ENCODE results near the gene GFER. TPM values are rescaled to one million over a fixed set of nuclear protein-coding genes. Genes with fewer than 3 reads are reported as not detected.

Gene GFER
- total RNA-seq, 1 experiment from 2014 or later = 58.5 TPM

DNA sequence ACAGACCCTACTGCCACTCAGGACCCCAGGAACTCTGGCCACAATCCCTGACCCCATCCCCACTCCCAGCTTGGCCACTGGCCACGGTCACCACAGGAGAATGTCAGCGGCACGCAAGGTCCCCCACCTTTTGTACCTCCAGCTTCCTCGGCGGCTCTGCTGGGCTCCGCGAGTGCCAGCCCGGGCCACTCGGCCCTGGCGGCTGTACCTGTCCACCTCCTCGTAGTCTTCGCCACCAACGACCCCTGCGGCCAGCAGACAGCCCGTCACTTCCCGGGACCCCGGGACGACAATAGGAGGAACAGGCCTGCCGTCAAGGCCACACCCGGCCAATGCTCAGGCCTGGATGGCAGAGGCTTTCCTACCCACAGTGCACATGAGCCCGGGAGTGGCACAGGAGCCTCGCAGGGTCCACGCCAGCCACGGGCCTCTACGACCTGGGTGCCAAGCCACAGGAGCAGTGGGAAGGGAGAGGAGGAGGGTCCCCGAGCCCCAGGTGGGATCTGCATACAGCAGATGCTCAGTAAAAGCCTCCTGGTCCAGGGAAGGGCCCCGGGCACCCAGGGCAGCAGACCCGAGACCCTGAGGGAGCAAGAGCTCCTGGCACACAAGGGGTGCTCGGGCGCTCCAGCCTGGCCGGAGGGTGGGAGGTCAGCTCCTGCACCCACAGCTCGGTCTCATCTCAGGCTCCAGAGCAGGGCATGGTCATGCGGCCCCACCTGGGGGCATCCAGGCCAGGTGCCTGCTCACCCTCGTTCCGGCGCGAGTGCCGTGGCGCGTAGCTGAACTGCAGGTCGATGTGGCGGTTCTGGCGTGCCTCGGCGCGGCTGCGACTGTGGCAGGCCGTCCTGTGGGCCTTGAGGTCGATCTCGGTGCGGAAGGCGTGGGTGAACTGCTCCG is 17.7 kb downstream of the GFER start:
- ATAC-seq (no peak), DNase-seq (ENCODE audit: low spot score) (no peak)
- no peaks in the 10 kb centered on the region for H3K9me3 Mint-ChIP-seq
- CTCF ChIA-PET = interaction anchor here (1.9 kb wide), 1 partner anchor 9 kb away, joined by 6 read pairs; no protein-coding TSS in a partner anchor
- H3K36me3 Mint-ChIP-seq = peaks cover 24% of the 10 kb centered on the region
- no peak overlapping the region for H3K27ac Mint-ChIP-seq
- peaks cover 18% of the 10 kb centered on the region for H3K4me1 Mint-ChIP-seq
- POLR2A ChIA-PET = no interaction called here
- no peaks in the 10 kb centered on the region for H3K27me3 Mint-ChIP-seq (ENCODE audit: low read depth)
- no peak overlapping the region for H3K4me3 Mint-ChIP-seq
- no peak for TF ChIP-seq MYBL2 (CRISPR knock-in tag; IDR thresholded peaks at IDR 0.05)
- no peak for TF ChIP-seq ZNF425 (CRISPR knock-in tag; conservative IDR thresholded peaks at IDR 0.05)
- no peak for TF ChIP-seq CREM (CRISPR knock-in tag; IDR thresholded peaks at IDR 0.05)
- TF ChIP-seq, protein P1, sequence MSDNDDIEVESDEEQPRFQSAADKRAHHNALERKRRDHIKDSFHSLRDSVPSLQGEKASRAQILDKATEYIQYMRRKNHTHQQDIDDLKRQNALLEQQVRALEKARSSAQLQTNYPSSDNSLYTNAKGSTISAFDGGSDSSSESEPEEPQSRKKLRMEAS (CRISPR knock-in tag; IDR thresholded peaks at IDR 0.05) = no peak
- no peak for TF ChIP-seq AFF4 (CRISPR knock-in tag; IDR thresholded peaks at IDR 0.05; ENCODE audit: borderline replicate concordance)
- TF ChIP-seq ZNF532 (CRISPR knock-in tag; IDR thresholded peaks at IDR 0.05; ENCODE audit: borderline replicate concordance) = no peak
- TF ChIP-seq RORB (CRISPR knock-in tag; IDR thresholded peaks at IDR 0.05) = no peak
- TF ChIP-seq, protein P2, sequence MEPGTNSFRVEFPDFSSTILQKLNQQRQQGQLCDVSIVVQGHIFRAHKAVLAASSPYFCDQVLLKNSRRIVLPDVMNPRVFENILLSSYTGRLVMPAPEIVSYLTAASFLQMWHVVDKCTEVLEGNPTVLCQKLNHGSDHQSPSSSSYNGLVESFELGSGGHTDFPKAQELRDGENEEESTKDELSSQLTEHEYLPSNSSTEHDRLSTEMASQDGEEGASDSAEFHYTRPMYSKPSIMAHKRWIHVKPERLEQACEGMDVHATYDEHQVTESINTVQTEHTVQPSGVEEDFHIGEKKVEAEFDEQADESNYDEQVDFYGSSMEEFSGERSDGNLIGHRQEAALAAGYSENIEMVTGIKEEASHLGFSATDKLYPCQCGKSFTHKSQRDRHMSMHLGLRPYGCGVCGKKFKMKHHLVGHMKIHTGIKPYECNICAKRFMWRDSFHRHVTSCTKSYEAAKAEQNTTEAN (CRISPR knock-in tag; IDR thresholded peaks at IDR 0.05) = no peak
- TF ChIP-seq AR (CRISPR knock-in tag; IDR thresholded peaks at IDR 0.05) = no peak
- TF ChIP-seq GTF2I (CRISPR knock-in tag; conservative IDR thresholded peaks at IDR 0.05) = no peak
- no peak for TF ChIP-seq ATF3 (CRISPR knock-in tag; conservative IDR thresholded peaks at IDR 0.05)
- no peak for TF ChIP-seq JUN (CRISPR knock-in tag; IDR thresholded peaks at IDR 0.05)
- TF ChIP-seq, protein P3, sequence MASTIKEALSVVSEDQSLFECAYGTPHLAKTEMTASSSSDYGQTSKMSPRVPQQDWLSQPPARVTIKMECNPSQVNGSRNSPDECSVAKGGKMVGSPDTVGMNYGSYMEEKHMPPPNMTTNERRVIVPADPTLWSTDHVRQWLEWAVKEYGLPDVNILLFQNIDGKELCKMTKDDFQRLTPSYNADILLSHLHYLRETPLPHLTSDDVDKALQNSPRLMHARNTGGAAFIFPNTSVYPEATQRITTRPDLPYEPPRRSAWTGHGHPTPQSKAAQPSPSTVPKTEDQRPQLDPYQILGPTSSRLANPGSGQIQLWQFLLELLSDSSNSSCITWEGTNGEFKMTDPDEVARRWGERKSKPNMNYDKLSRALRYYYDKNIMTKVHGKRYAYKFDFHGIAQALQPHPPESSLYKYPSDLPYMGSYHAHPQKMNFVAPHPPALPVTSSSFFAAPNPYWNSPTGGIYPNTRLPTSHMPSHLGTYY (CRISPR knock-in tag; IDR thresholded peaks at IDR 0.05) = no peak
- TF ChIP-seq GABPB1 (CRISPR knock-in tag; IDR thresholded peaks at IDR 0.05) = no peak
- no peak for TF ChIP-seq SOX15 (CRISPR knock-in tag; IDR thresholded peaks at IDR 0.05)
- TF ChIP-seq ZNF396 (CRISPR knock-in tag; IDR thresholded peaks at IDR 0.05; ENCODE audit: borderline replicate concordance) = no peak
- no peak for TF ChIP-seq E2F1 (CRISPR knock-in tag; IDR thresholded peaks at IDR 0.05)
- no peak for TF ChIP-seq TEAD4 (CRISPR knock-in tag; IDR thresholded peaks at IDR 0.05)
